Activated CD8-positive, alpha-beta T cell treated with anti-CD3 and anti-CD28 coated beads for 36 hours (primary cell): ENCODE data around the gene UBE3C. TPM values are rescaled to one million over a fixed set of nuclear protein-coding genes. Genes with fewer than 3 reads are reported as not detected.

ENCODE experiments used
- ATAC-seq: fragments of 200-7000 bp; cut with Tn5 transposase; one replicate; pipeline ENCODE4 v1.10.0; 2021; ENCODE audit warnings: mild to moderate bottlenecking, moderate library complexity
- CTCF ChIA-PET: fragments of 350-600 bp; sonication (Branson Sonifier 250); formaldehyde crosslinking; loops from one replicate; lab custom pipeline; 2021; ENCODE audit warnings: antibody characterized with exemption; lab: Charles Lee
- POLR2A ChIA-PET: fragments of 350-600 bp; sonication (Branson Sonifier 250); formaldehyde crosslinking; loops from one replicate; lab custom pipeline; 2021; ENCODE audit warnings: antibody characterized with exemption; lab: Charles Lee
- DNase-seq: peaks from one replicate; pipeline ENCODE4 v3.0.0-alpha.2; 2020
- H3K27ac Mint-ChIP-seq: one replicate; pipeline ENCODE4 v1.8.0; 2021; ENCODE audit warnings: mild to moderate bottlenecking, mixed read lengths
- H3K27me3 Mint-ChIP-seq: one replicate; pipeline ENCODE4 v1.8.0; 2021; ENCODE audit warnings: mixed read lengths
- H3K36me3 Mint-ChIP-seq: one replicate; pipeline ENCODE4 v1.8.0; 2021; ENCODE audit warnings: low read depth, mixed read lengths
- H3K4me1 Mint-ChIP-seq: one replicate; pipeline ENCODE4 v1.8.0; 2021; ENCODE audit warnings: low read depth, mixed read lengths
- H3K4me3 Mint-ChIP-seq: one replicate; pipeline ENCODE4 v1.8.0; 2021; ENCODE audit warnings: mild to moderate bottlenecking, moderate library complexity, mixed read lengths
- H3K9me3 Mint-ChIP-seq: one replicate; pipeline ENCODE4 v1.8.0; 2021; ENCODE audit warnings: mixed read lengths
- CTCF ChIP-seq: fragments of 200-600 bp; IDR thresholded peaks from one replicate; pipeline ENCODE4 v1.8.0; 2022; ENCODE audit warnings: antibody characterized with exemption, mild to moderate bottlenecking
- intact Hi-C: fragments of 100-400 bp; cut with micrococcal nuclease; formaldehyde crosslinking; loops from one replicate; pipeline ENCODE4 v1.10.0; 2022
- total RNA-seq, 2 experiments: library from RNA; stranded (reverse); gene quantifications; one replicate each; pipeline ENCODE4 v1.2.3, GENCODE V29; 2021

UBE3C gene
- total RNA-seq, 2 experiments from 2014 or later: 59.0 to 59.6 TPM

- no peaks in the 10 kb centered on the region for H3K9me3 Mint-ChIP-seq
- DNase-seq (no peak), ATAC-seq (no peak)
- POLR2A ChIA-PET: no interaction called here
- peaks cover 15% of the 10 kb centered on the region for H3K4me1 Mint-ChIP-seq
- H3K4me3 Mint-ChIP-seq: no peak overlapping the region
- intact Hi-C loops: no loop called here
- H3K27ac Mint-ChIP-seq: no peak overlapping the region
- H3K36me3 Mint-ChIP-seq: no peaks in the 10 kb centered on the region
- CTCF ChIA-PET: no interaction called here
- peaks cover 10% of the 10 kb centered on the region for H3K27me3 Mint-ChIP-seq
- no peak for TF ChIP-seq CTCF
Measured at GRCh38 chr7:157280216-157280841, 141.6 kb downstream of the UBE3C start.

GRCh38 chr7:157281221-157281998, 142.7 kb downstream of the UBE3C start:
- intact Hi-C loops: no loop called here
- Mint-ChIP-seq H3K4me3 (no peak overlapping the region), H3K9me3 (no peaks in the 10 kb centered on the region), H3K36me3 (no peaks in the 10 kb centered on the region), H3K27me3 (peaks cover 10% of the 10 kb centered on the region), H3K4me1 (peaks cover 14% of the 10 kb centered on the region), H3K27ac (no peak overlapping the region)
- ATAC-seq (no peak), DNase-seq (no peak)
- POLR2A ChIA-PET: interaction anchor here (1.1 kb wide), 1 partner anchor 33 kb away, joined by 3 read pairs; no protein-coding TSS in a partner anchor
- TF ChIP-seq CTCF: no peak
- CTCF ChIA-PET: no interaction called here

- POLR2A ChIA-PET: interaction anchor here (1.1 kb wide), 1 partner anchor 34 kb away, joined by 3 read pairs; no protein-coding TSS in a partner anchor
Measured at GRCh38 chr7:157282141-157282801, 143.5 kb downstream of the UBE3C start.

GRCh38 chr7:157284229-157285014, 145.7 kb downstream of the UBE3C start:
- no peak overlapping the region for H3K4me3 Mint-ChIP-seq
- ATAC-seq (no peak), DNase-seq (no peak)
- ChIA-PET CTCF (interaction anchor here (3.4 kb wide), 1 partner anchor 11 kb away, joined by 16 read pairs; no protein-coding TSS in a partner anchor), POLR2A (no interaction called here)
- intact Hi-C loops: no loop called here
- H3K27ac Mint-ChIP-seq: no peak overlapping the region
- no peak for TF ChIP-seq CTCF
- no peaks in the 10 kb centered on the region for H3K4me1 Mint-ChIP-seq
- H3K36me3 Mint-ChIP-seq: no peaks in the 10 kb centered on the region
- H3K27me3 Mint-ChIP-seq: peaks cover 5% of the 10 kb centered on the region
- H3K9me3 Mint-ChIP-seq: no peaks in the 10 kb centered on the region

More at GRCh38 chr7:157282141-157282801, 143.5 kb downstream of the UBE3C start:
- Mint-ChIP-seq H3K4me3 (no peak overlapping the region), H3K27me3 (peaks cover 9% of the 10 kb centered on the region), H3K27ac (no peak overlapping the region), H3K9me3 (no peaks in the 10 kb centered on the region), H3K36me3 (no peaks in the 10 kb centered on the region), H3K4me1 (peaks cover 7% of the 10 kb centered on the region)
- no peak for DNase-seq
- no peak for ATAC-seq
- intact Hi-C loops: no loop called here
- TF ChIP-seq CTCF: no peak
- CTCF ChIA-PET: no interaction called here
